ENCODE measurements around the gene ACOT7. TPM values are rescaled to one million over a fixed set of nuclear protein-coding genes. Genes with fewer than 3 reads are reported as not detected.
A peak's percentile ranks its signal among the peaks of the same experiment; 100 is the strongest.

The ACOT7 gene
- total and polyA plus RNA-seq, 2 experiments from 2014 or later, result 167 to 169 TPM

- Histone ChIP-seq H3K4me1 (ENCODE audit: insufficient read depth) (no peaks in the 10 kb centered on the region; the same call in 1 of the 2 replicates), H3K4me3 (no peak overlapping the region), H3K9me2 (ENCODE audit: insufficient read depth) (no peaks in the 10 kb centered on the region), H3K4me2 (no peak overlapping the region), H4K20me1 (replicated peaks; ENCODE audit: insufficient read depth) (no peaks in the 10 kb centered on the region; the same call in 1 of the 2 replicates), H3K27me3 (ENCODE audit: insufficient read depth) (no peaks in the 10 kb centered on the region), H3K36me3 (ENCODE audit: insufficient read depth) (no peaks in the 10 kb centered on the region), H2AFZ (no peak overlapping the region), H3F3A (replicated peaks; ENCODE audit: low read depth) (no peaks in the 10 kb centered on the region), H3K27ac (ENCODE audit: low read depth) (no peak overlapping the region), H3K79me2 (replicated peaks; ENCODE audit: insufficient read depth) (no peaks in the 10 kb centered on the region)
- H3K36me3 Mint-ChIP-seq (ENCODE audit: low read depth), result peaks cover 4% of the 10 kb centered on the region; the same call in 1 of the 3 replicates
- no peak for ATAC-seq
- H3K9me3 Mint-ChIP-seq, result no peaks in the 10 kb centered on the region
- no peak overlapping the region for H3K4me3 Mint-ChIP-seq
- H3K4me1 Mint-ChIP-seq, result peaks cover 17% of the 10 kb centered on the region
- H3K27ac Mint-ChIP-seq, result peak overlapping the region; percentile 5; the same call in 1 of the 2 replicates
- H3K27me3 Mint-ChIP-seq (ENCODE audit: insufficient read depth, low read depth, poor library complexity), result peaks cover 11% of the 10 kb centered on the region
- TF ChIP-seq ETS1 (IDR thresholded peaks at IDR 0.05) (no peak), EZH2phosphoT487 (IDR thresholded peaks at IDR 0.05; ENCODE audit: unreplicated experiment) (no peak), POLR2AphosphoS5 (IDR thresholded peaks at IDR 0.05; ENCODE audit: low read depth) (no peak)
- DNase-seq (ENCODE audit: low spot score), result no peak
Measured at GRCh38 chr1:6279066-6279465, 114.5 kb downstream of the ACOT7 start.

- ATAC-seq, result no peak
- TF ChIP-seq ZNF114 (CRISPR knock-in tag; IDR thresholded peaks at IDR 0.05) (no peak), STAT1 (IDR thresholded peaks at IDR 0.05; ENCODE audit: unreplicated experiment) (no peak), POLR2AphosphoS5 (IDR thresholded peaks at IDR 0.05; ENCODE audit: low read depth) (no peak), ZNF331 (CRISPR knock-in tag; IDR thresholded peaks at IDR 0.05; ENCODE audit: low read depth) (no peak), EZH2 (IDR thresholded peaks at IDR 0.05; ENCODE audit: low read depth, unreplicated experiment) (no peak), ETS1 (IDR thresholded peaks at IDR 0.05) (no peak), CREB1 (CRISPR knock-in tag; IDR thresholded peaks at IDR 0.05; ENCODE audit: low read depth) (no peak), JUNB (IDR thresholded peaks at IDR 0.05; ENCODE audit: unreplicated experiment) (no peak), EZH2phosphoT487 (IDR thresholded peaks at IDR 0.05; ENCODE audit: unreplicated experiment) (no peak), NANOG (IDR thresholded peaks at IDR 0.05; ENCODE audit: borderline replicate concordance) (no peak)
- TF ChIP-seq, protein P1, sequence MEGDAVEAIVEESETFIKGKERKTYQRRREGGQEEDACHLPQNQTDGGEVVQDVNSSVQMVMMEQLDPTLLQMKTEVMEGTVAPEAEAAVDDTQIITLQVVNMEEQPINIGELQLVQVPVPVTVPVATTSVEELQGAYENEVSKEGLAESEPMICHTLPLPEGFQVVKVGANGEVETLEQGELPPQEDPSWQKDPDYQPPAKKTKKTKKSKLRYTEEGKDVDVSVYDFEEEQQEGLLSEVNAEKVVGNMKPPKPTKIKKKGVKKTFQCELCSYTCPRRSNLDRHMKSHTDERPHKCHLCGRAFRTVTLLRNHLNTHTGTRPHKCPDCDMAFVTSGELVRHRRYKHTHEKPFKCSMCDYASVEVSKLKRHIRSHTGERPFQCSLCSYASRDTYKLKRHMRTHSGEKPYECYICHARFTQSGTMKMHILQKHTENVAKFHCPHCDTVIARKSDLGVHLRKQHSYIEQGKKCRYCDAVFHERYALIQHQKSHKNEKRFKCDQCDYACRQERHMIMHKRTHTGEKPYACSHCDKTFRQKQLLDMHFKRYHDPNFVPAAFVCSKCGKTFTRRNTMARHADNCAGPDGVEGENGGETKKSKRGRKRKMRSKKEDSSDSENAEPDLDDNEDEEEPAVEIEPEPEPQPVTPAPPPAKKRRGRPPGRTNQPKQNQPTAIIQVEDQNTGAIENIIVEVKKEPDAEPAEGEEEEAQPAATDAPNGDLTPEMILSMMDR (conservative IDR thresholded peaks at IDR 0.05; ENCODE audit: low read depth in 2 of 2), result no peak
- TF ChIP-seq, protein P2, sequence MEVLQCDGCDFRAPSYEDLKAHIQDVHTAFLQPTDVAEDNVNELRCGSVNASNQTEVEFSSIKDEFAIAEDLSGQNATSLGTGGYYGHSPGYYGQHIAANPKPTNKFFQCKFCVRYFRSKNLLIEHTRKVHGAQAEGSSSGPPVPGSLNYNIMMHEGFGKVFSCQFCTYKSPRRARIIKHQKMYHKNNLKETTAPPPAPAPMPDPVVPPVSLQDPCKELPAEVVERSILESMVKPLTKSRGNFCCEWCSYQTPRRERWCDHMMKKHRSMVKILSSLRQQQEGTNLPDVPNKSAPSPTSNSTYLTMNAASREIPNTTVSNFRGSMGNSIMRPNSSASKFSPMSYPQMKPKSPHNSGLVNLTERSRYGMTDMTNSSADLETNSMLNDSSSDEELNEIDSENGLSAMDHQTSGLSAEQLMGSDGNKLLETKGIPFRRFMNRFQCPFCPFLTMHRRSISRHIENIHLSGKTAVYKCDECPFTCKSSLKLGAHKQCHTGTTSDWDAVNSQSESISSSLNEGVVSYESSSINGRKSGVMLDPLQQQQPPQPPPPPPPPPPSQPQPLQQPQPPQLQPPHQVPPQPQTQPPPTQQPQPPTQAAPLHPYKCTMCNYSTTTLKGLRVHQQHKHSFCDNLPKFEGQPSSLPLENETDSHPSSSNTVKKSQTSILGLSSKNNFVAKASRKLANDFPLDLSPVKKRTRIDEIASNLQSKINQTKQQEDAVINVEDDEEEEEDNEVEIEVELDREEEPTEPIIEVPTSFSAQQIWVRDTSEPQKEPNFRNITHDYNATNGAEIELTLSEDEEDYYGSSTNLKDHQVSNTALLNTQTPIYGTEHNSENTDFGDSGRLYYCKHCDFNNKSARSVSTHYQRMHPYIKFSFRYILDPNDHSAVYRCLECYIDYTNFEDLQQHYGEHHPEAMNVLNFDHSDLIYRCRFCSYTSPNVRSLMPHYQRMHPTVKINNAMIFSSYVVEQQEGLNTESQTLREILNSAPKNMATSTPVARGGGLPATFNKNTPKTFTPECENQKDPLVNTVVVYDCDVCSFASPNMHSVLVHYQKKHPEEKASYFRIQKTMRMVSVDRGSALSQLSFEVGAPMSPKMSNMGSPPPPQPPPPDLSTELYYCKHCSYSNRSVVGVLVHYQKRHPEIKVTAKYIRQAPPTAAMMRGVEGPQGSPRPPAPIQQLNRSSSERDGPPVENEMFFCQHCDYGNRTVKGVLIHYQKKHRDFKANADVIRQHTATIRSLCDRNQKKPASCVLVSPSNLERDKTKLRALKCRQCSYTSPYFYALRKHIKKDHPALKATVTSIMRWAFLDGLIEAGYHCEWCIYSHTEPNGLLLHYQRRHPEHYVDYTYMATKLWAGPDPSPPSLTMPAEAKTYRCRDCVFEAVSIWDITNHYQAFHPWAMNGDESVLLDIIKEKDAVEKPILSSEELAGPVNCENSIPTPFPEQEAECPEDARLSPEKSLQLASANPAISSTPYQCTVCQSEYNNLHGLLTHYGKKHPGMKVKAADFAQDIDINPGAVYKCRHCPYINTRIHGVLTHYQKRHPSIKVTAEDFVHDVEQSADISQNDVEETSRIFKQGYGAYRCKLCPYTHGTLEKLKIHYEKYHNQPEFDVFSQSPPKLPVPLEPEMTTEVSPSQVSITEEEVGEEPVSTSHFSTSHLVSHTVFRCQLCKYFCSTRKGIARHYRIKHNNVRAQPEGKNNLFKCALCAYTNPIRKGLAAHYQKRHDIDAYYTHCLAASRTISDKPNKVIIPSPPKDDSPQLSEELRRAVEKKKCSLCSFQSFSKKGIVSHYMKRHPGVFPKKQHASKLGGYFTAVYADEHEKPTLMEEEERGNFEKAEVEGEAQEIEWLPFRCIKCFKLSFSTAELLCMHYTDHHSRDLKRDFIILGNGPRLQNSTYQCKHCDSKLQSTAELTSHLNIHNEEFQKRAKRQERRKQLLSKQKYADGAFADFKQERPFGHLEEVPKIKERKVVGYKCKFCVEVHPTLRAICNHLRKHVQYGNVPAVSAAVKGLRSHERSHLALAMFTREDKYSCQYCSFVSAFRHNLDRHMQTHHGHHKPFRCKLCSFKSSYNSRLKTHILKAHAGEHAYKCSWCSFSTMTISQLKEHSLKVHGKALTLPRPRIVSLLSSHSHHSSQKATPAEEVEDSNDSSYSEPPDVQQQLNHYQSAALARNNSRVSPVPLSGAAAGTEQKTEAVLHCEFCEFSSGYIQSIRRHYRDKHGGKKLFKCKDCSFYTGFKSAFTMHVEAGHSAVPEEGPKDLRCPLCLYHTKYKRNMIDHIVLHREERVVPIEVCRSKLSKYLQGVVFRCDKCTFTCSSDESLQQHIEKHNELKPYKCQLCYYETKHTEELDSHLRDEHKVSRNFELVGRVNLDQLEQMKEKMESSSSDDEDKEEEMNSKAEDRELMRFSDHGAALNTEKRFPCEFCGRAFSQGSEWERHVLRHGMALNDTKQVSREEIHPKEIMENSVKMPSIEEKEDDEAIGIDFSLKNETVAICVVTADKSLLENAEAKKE (CRISPR knock-in tag; IDR thresholded peaks at IDR 0.05), result no peak
Measured at GRCh38 chr1:6278263-6278662, 115.3 kb downstream of the ACOT7 start.

More at GRCh38 chr1:6278263-6278662, 115.3 kb downstream of the ACOT7 start:
- Histone ChIP-seq H3K9me2 (ENCODE audit: insufficient read depth) (no peaks in the 10 kb centered on the region), H3K36me3 (ENCODE audit: insufficient read depth) (no peaks in the 10 kb centered on the region), H3F3A (replicated peaks; ENCODE audit: low read depth) (no peaks in the 10 kb centered on the region), H3K4me2 (no peak overlapping the region), H4K20me1 (replicated peaks; ENCODE audit: insufficient read depth) (no peaks in the 10 kb centered on the region; the same call in 1 of the 2 replicates), H3K27me3 (ENCODE audit: insufficient read depth) (no peaks in the 10 kb centered on the region), H3K4me3 (no peak overlapping the region), H2AFZ (no peak overlapping the region), H3K27ac (ENCODE audit: low read depth) (no peak overlapping the region), H3K79me2 (replicated peaks; ENCODE audit: insufficient read depth) (no peaks in the 10 kb centered on the region), H3K4me1 (ENCODE audit: insufficient read depth) (peaks cover under 1% of the 10 kb centered on the region; the same call in 1 of the 2 replicates)
- no peaks in the 10 kb centered on the region for H3K9me3 Mint-ChIP-seq
- peaks cover 22% of the 10 kb centered on the region for H3K4me1 Mint-ChIP-seq
- H3K36me3 Mint-ChIP-seq (ENCODE audit: low read depth), result peaks cover 4% of the 10 kb centered on the region; the same call in 1 of the 3 replicates
- H3K4me3 Mint-ChIP-seq, result no peak overlapping the region
- no peak overlapping the region for H3K27ac Mint-ChIP-seq
- DNase-seq (ENCODE audit: low spot score), result no peak
- peaks cover 14% of the 10 kb centered on the region for H3K27me3 Mint-ChIP-seq (ENCODE audit: insufficient read depth, low read depth, poor library complexity)

All from GM23338 (cell line).